ENCODE results near the gene ZNF253.
"Not testable (repeated sequence)": the region's sequence is repeated elsewhere in the genome, so short reads cannot be mapped to it uniquely, and the experiment has no call there.

Gene ZNF253

DNA sequence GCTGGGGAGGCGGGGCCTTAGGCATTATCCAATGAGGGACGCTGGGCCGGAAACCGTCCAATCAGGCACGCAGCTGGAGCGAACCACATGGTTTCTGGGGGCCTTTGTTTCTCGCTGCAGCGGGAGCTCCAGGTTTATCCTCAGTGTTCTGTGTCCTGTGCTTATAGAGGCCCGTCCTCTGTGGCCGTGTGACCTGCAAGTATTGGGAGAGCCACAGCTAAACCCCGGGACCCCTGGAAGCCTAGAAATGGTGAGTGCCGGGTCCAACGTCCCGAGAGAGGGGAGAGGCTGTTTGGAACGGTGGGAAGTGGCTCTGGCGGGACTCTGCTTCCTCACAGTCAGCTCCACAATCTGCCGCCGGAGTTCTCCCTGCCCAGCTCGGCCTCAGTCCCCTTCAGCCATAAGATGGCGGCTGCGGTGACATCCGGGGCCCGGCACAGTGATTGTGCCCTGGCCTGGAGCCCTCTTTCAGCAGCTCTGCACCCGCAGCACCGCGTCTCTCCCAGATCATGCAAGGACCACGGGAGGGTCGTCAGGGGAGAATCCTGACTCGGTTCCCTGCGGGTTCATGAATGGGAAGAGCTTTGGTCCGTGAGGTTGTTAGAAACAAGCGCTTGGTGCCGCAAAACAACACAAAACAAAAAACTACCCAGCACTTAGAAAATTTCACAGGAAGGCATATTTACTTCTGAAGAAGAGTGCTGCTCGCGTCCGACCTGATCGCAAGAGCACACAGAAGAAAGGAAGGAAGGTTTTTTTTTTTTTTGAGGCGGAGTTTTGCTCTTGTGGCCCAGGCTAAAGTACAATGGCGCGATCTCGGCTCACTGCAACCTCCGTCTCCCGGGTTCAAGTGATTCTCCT, at the start of gene ZNF253:
Gene ZNF253, plus strand, starts transcription at position 133 of the 861 bp plus-strand sequence. Its CDS starts 115 bp downstream, at position 248.
- peak; percentile 91 for DNase-seq (ENCODE audit: low spot score)
- TF ChIP-seq, protein P1, sequence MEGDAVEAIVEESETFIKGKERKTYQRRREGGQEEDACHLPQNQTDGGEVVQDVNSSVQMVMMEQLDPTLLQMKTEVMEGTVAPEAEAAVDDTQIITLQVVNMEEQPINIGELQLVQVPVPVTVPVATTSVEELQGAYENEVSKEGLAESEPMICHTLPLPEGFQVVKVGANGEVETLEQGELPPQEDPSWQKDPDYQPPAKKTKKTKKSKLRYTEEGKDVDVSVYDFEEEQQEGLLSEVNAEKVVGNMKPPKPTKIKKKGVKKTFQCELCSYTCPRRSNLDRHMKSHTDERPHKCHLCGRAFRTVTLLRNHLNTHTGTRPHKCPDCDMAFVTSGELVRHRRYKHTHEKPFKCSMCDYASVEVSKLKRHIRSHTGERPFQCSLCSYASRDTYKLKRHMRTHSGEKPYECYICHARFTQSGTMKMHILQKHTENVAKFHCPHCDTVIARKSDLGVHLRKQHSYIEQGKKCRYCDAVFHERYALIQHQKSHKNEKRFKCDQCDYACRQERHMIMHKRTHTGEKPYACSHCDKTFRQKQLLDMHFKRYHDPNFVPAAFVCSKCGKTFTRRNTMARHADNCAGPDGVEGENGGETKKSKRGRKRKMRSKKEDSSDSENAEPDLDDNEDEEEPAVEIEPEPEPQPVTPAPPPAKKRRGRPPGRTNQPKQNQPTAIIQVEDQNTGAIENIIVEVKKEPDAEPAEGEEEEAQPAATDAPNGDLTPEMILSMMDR (IDR thresholded peaks at IDR 0.05; ENCODE audit: borderline replicate concordance, control extremely low read depth, extremely low read depth, insufficient read depth, missing control alignments), result no peak
- in situ Hi-C loops (cut with MboI; ENCODE audit: low sequenced_read_pairs, unreplicated experiment), result no loop called here

DNA sequence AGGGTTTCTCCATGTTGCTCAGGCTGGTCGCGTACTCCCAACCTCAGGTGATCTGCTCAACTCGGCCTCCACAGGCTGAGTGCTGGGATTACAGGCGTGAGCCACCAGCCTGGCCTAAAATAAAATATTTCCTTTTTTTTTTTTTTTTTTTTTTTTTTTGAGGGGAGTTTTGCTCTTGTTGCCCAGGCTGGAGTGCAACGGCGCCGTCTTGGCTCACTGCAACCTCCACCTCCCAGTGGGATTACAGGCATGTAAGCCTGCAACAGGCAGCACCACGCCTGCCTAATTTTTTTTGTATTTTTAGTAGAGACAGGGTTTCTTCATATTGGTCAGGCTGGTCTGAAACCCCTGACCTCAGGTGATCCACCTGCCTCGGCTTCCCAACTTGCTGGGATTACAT, 49.0 kb upstream of the ZNF253 start:
- no peak for DNase-seq (ENCODE audit: low spot score)
- TF ChIP-seq, protein P1 (IDR thresholded peaks at IDR 0.05; ENCODE audit: borderline replicate concordance, control extremely low read depth, extremely low read depth, insufficient read depth, missing control alignments), result no peak
- in situ Hi-C loops (cut with MboI; ENCODE audit: low sequenced_read_pairs, unreplicated experiment), result no loop called here

DNA sequence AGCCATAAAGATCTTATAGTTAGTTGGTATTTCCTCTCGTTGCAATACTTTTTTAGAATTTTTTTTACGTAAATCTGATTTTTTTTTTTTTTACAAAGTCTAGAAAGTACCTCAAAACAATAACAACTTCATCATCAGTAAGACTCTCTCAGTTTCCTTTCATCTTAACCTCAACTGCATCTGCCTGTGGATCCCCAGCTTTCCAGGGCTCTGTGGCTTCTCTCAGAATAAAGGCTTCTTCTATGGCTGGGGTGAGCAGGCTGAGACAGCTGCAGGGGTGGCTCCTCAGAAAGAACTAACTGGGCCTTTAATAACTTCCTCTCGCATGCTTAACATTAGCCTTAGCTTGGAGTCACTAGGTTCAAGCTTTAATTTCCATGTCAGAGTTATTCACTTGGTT, 48.3 kb upstream of the ZNF253 start:
- TF ChIP-seq, protein P1 (IDR thresholded peaks at IDR 0.05; ENCODE audit: borderline replicate concordance, control extremely low read depth, extremely low read depth, insufficient read depth, missing control alignments), result no peak
- in situ Hi-C loops (cut with MboI; ENCODE audit: low sequenced_read_pairs, unreplicated experiment), result no loop called here
- no peak for DNase-seq (ENCODE audit: low spot score)

DNA sequence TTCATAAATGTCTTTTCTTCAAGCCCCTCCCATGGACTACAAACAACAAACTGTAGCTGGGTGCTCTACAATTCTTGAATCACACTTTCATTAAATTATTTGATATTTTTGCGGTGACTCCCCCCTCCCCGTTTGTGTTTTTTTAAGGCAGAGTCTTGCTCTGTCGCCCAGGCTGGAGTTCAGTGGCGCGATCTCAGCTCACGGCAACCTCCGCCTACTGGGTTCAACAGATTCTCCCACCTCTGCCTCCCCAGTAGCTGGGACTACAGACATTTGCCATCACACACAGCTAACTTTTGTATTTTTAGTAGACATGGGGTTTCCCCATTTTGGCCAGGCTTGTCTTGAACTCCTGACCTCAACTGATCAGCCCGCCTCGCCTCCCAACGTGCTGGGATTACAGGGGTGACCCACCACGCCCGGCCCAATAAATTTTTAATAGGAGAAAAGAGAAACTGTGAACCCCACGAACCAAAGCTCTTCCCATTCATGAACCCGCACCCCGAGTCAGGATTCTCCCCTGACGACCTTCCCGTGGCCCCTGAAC, 44.8 kb upstream of the ZNF253 start:
- TF ChIP-seq, protein P1 (IDR thresholded peaks at IDR 0.05; ENCODE audit: borderline replicate concordance, control extremely low read depth, extremely low read depth, insufficient read depth, missing control alignments), result no peak
- in situ Hi-C loops (cut with MboI; ENCODE audit: low sequenced_read_pairs, unreplicated experiment), result no loop called here
- no peak for DNase-seq (ENCODE audit: low spot score)

DNA sequence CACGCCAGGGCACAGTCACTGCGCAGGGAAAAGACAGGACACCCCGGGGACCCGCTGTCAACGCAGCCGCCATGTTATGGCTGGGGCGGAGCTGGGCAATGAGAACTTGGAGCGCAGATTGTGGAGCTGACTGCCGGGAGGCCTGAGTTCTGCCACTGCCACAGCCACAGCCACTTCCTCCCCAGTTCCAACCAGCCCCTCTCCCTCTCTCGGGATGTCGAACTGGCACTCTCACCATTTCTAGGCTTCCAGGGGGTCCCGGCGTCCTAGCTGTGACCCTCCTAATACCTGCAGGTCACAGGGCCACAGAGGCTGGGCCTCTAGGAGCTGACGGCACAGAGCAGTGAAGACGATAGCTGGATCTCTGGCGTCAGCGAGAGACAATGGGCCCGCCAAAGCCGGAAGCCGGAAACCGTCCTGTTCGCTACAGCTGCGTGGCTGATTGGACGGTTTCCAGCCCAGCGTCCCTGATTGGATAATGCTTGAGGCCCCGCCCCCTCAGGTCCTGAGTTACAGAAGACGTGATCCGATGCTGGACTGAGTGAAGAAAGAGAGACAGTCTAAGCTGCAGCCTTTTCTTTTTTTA, 44.2 kb upstream of the ZNF253 start, which contains the start of gene ZNF506:
Gene ZNF506, minus strand, starts transcription at position 385 of the 586 bp plus-strand sequence. Its CDS starts 147 bp downstream, at position 238.
- in situ Hi-C loops (cut with MboI; ENCODE audit: low sequenced_read_pairs, unreplicated experiment), result no loop called here
- peak; percentile 87 for DNase-seq (ENCODE audit: low spot score)
- TF ChIP-seq, protein P1 (IDR thresholded peaks at IDR 0.05; ENCODE audit: borderline replicate concordance, control extremely low read depth, extremely low read depth, insufficient read depth, missing control alignments), result no peak

DNA sequence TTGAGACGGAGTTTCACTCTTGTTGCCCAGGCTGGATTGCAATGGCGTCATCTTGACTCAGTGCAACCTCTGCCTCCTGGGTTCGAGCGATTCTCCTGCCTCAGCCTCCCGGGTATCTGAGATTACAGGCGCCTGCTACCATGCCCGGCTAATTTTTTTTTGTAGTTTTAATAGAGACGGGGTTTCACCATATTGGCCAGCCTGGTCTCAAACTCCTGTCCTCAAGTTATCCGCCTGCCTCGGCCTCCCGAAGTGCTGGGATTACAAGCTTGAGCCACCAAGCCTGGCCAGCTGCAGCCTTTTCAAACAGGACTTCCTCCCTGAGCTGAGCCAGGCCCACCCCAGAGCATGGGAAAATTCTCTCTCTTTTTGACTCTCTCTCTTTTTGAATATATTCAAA, 43.7 kb upstream of the ZNF253 start:
- DNase-seq (ENCODE audit: low spot score); in situ Hi-C loops (cut with MboI; ENCODE audit: low sequenced_read_pairs, unreplicated experiment): not testable (repeated sequence)

DNA sequence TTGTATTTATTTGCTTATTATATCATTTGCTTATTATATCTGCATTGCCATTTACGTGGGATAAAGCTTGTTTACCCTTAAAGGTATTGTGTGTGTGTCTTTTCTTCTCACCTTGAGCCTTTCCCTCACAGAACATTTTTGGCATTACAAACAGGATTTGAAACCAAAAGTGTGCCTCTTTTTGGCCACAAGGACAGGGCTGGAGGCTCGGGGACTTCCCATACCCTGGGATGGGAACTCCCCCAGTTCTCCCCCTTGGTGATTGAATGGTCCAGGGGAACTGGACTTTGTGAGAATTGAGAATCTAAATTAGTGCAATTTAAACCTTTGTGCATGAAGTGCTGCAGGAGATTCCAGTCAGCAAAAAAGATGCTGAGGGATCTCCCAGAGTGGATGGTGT, 41.8 kb upstream of the ZNF253 start:
- in situ Hi-C loops (cut with MboI; ENCODE audit: low sequenced_read_pairs, unreplicated experiment), result no loop called here
- TF ChIP-seq, protein P1 (IDR thresholded peaks at IDR 0.05; ENCODE audit: borderline replicate concordance, control extremely low read depth, extremely low read depth, insufficient read depth, missing control alignments), result no peak
- DNase-seq (ENCODE audit: low spot score), result peak; percentile 57

Measured in GM13976 (cell line).